WTC11 (cell line): Measurements from ENCODE around the gene SORL1. TPM values are rescaled to one million over a fixed set of nuclear protein-coding genes. Genes with fewer than 3 reads are reported as not detected.
A peak's percentile ranks its signal among the peaks of the same experiment; 100 is the strongest.

Source experiments
- ATAC-seq: fragments of 200-7000 bp; cut with Tn5 transposase; 2 replicates; pipeline ENCODE4 v1.10.0; 2021; ENCODE audit warnings: mild to moderate bottlenecking, moderate library complexity
- CTCF ChIA-PET: fragments of 300-600 bp; sonication (Branson Sonifier 250); formaldehyde crosslinking; loops from one replicate; lab custom pipeline; 2021; ENCODE audit warnings: antibody characterized with exemption; lab: Charles Lee
- POLR2A ChIA-PET: fragments of 350-600 bp; sonication (Branson Sonifier 250); formaldehyde crosslinking; loops from one replicate; lab custom pipeline; 2021; ENCODE audit warnings: antibody characterized with exemption; lab: Charles Lee
- DNase-seq: peaks from one replicate; pipeline ENCODE4 v3.0.0; 2021; ENCODE audit warnings: low spot score
- H3K27ac Mint-ChIP-seq: 2 replicates; pipeline ENCODE4 v1.8.0; 2021; ENCODE audit warnings: mixed read lengths
- H3K27me3 Mint-ChIP-seq: 2 replicates; pipeline ENCODE4 v1.8.0; 2021; ENCODE audit warnings: low read depth, mild to moderate bottlenecking, moderate library complexity, mixed read lengths
- H3K36me3 Mint-ChIP-seq: 2 replicates; pipeline ENCODE4 v1.8.0; 2021; ENCODE audit warnings: mixed read lengths
- H3K4me1 Mint-ChIP-seq: 2 replicates; pipeline ENCODE4 v1.8.0; 2022; ENCODE audit warnings: mixed read lengths
- H3K4me3 Mint-ChIP-seq: 2 replicates; pipeline ENCODE4 v1.8.0; 2021; ENCODE audit warnings: mild to moderate bottlenecking, moderate library complexity, mixed read lengths
- H3K9me3 Mint-ChIP-seq: 2 replicates; pipeline ENCODE4 v1.8.0; 2021; ENCODE audit warnings: mixed read lengths
- CREB1 ChIP-seq: sonication (generic); formaldehyde crosslinking; IDR thresholded peaks from 2 replicates; pipeline ENCODE4 v1.8.0; 2023; ENCODE audit warnings: mild to moderate bottlenecking, missing genetic modification reagents
- ELF4 ChIP-seq: sonication (generic); formaldehyde crosslinking; IDR thresholded peaks from 2 replicates; pipeline ENCODE4 v1.8.1; 2022; ENCODE audit warnings: low read depth, mild to moderate bottlenecking, moderate library complexity, missing genetic modification reagents
- ETV6 ChIP-seq: sonication (generic); formaldehyde crosslinking; IDR thresholded peaks from 2 replicates; pipeline ENCODE4 v1.8.1; 2022; ENCODE audit warnings: mild to moderate bottlenecking, missing genetic modification reagents
- FOXK1 ChIP-seq: sonication (generic); formaldehyde crosslinking; IDR thresholded peaks from 2 replicates; pipeline ENCODE4 v1.8.0; 2022; ENCODE audit warnings: mild to moderate bottlenecking, moderate library complexity, missing genetic modification reagents
- FOXP1 ChIP-seq: sonication (generic); formaldehyde crosslinking; IDR thresholded peaks from 2 replicates; pipeline ENCODE4 v1.8.0; 2022; ENCODE audit warnings: missing genetic modification reagents, mild to moderate bottlenecking, moderate library complexity, borderline replicate concordance
- FOXP4 ChIP-seq: sonication (generic); formaldehyde crosslinking; IDR thresholded peaks from 2 replicates; pipeline ENCODE4 v1.8.0; 2022; ENCODE audit warnings: mild to moderate bottlenecking, missing genetic modification reagents
- GABPB1 ChIP-seq: sonication (generic); formaldehyde crosslinking; IDR thresholded peaks from 2 replicates; pipeline ENCODE4 v1.8.1; 2023; ENCODE audit warnings: mild to moderate bottlenecking, missing genetic modification reagents
- HMGXB4 ChIP-seq: sonication (generic); formaldehyde crosslinking; IDR thresholded peaks from 2 replicates; pipeline ENCODE4 v1.8.1; 2023; ENCODE audit warnings: mild to moderate bottlenecking, moderate library complexity, missing genetic modification reagents
- SP1 ChIP-seq: sonication (generic); formaldehyde crosslinking; conservative IDR thresholded peaks from 2 replicates; pipeline ENCODE4 v1.8.1; 2022; ENCODE audit warnings: missing genetic modification reagents
- TEAD1 ChIP-seq: sonication (generic); formaldehyde crosslinking; IDR thresholded peaks from 2 replicates; pipeline ENCODE4 v1.8.0; 2022; ENCODE audit warnings: mild to moderate bottlenecking, missing genetic modification reagents
- ZBTB43 ChIP-seq: sonication (generic); formaldehyde crosslinking; IDR thresholded peaks from 2 replicates; pipeline ENCODE4 v1.8.1; 2023; ENCODE audit warnings: mild to moderate bottlenecking, missing genetic modification reagents
- ZMAT4 ChIP-seq: fragments of 250-450 bp; sonication (Bioruptor Pico); IDR thresholded peaks from 2 replicates; pipeline ENCODE4 v1.9.0; 2021; ENCODE audit warnings: mild to moderate bottlenecking
- ZNF232 ChIP-seq: sonication (generic); formaldehyde crosslinking; IDR thresholded peaks from 2 replicates; pipeline ENCODE4 v1.8.0; 2022; ENCODE audit warnings: mild to moderate bottlenecking, missing genetic modification reagents
- ZNF281 ChIP-seq: sonication (generic); formaldehyde crosslinking; IDR thresholded peaks from 2 replicates; pipeline ENCODE4 v1.8.0; 2023; ENCODE audit warnings: mild to moderate bottlenecking, missing genetic modification reagents
- ZNF423 ChIP-seq: fragments of 250-450 bp; sonication (Bioruptor Pico); IDR thresholded peaks from 2 replicates; pipeline ENCODE4 v2.1.2; 2022; ENCODE audit warnings: mild to moderate bottlenecking, moderate library complexity
- ZNF671 ChIP-seq: fragments of 250-450 bp; sonication (Bioruptor Pico); IDR thresholded peaks from 2 replicates; pipeline ENCODE4 v1.8.0; 2021; ENCODE audit warnings: mild to moderate bottlenecking
- total RNA-seq: library from RNA; stranded (reverse); gene quantifications from 3 replicates; pipeline ENCODE4 v1.2.3, GENCODE V29; 2021

SORL1 gene
- total RNA-seq, 1 experiment from 2014 or later = 87.1 TPM

GRCh38 chr11:121465709-121466062 lies 13.6 kb downstream of the SORL1 start (continued):
- TF ChIP-seq ZNF232 (CRISPR knock-in tag) = no peak
- TF ChIP-seq ELF4 = no peak
- no peak for TF ChIP-seq CREB1 (CRISPR knock-in tag)
- TF ChIP-seq HMGXB4 (CRISPR knock-in tag) = no peak
- TF ChIP-seq ZMAT4 (CRISPR knock-in tag) = no peak

GRCh38 chr11:121466063-121466794 lies 14.1 kb downstream of the SORL1 start:
- DNase-seq = peak; percentile 78
- H3K4me3 Mint-ChIP-seq = peak overlapping the region; percentile 37
- TF ChIP-seq ETV6 (CRISPR knock-in tag) (peak; percentile 28; the same call in 1 of the 2 replicates), FOXK1 (CRISPR knock-in tag) (peak; percentile 67), TEAD1 (CRISPR knock-in tag) (0 out of 2 replicates have a peak, but pooled peaks have one; percentile 31), GABPB1 (peak; percentile 47; the same call in 1 of the 2 replicates), ZNF423 (peak; percentile 65; the same call in 1 of the 2 replicates), SP1 (0 out of 2 replicates have a peak, but pooled peaks have one; percentile 30), FOXP4 (CRISPR knock-in tag) (peak; percentile 56; the same call in 1 of the 2 replicates), FOXP1 (CRISPR knock-in tag) (0 out of 2 replicates have a peak, but pooled peaks have one; percentile 15), ZNF671 (CRISPR knock-in tag) (no peak), ZNF281 (peak; percentile 93), ZBTB43 (CRISPR knock-in tag) (no peak)
- TF ChIP-seq, all 79 proteins: peak for 9
- POLR2A ChIA-PET = interaction anchor here (0.6 to 1.5 kb wide), 3 partner anchors 9 to 959 kb away, joined by 3 to 4 read pairs (median 3); partner anchors contain the start of genes SORL1 and SORL1-AS1
- Mint-ChIP-seq H3K36me3 (peaks cover 12% of the 10 kb centered on the region), H3K9me3 (no peaks in the 10 kb centered on the region), H3K4me1 (peaks cover 87% of the 10 kb centered on the region), H3K27ac (peak overlapping the region; percentile 97), H3K27me3 (no peaks in the 10 kb centered on the region)
- ATAC-seq = peak; percentile 75
- CTCF ChIA-PET = interaction anchor here (1.0 to 1.5 kb wide), 7 partner anchors 10 to 125 kb away, joined by 3 to 7 read pairs (median 4); partner anchors contain the start of gene SORL1
